SIG-M5 treated with dmso at 0.1 percent for 504 hours (cell line): Measurements from ENCODE around the gene USP11.
"Not testable (repeated sequence)": the region's sequence is repeated elsewhere in the genome, so short reads cannot be mapped to it uniquely, and the experiment has no call there.

ENCODE experiments used
- DNase-seq: peaks from one replicate; lab custom pipeline; 2025; ENCODE audit not compliant: unreplicated experiment; lab: John Stamatoyannopoulos, UW

Gene USP11

DNA sequence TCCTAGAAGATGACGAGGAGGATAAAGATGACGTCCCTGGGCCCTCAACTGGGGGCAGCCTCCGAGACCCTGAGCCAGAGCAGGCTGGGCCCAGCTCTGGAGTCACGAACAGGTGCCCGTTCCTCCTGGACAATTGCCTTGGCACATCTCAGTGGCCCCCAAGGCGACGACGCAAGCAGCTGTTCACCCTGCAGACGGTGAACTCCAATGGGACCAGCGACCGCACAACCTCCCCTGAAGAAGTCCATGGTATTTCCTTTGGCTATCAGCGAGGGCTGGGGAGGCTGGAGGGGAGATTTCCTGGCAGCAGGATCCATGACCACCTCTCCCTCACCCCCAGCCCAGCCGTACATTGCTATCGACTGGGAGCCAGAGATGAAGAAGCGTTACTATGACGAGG lies 11.9 kb downstream of the USP11 start:
- no peak for DNase-seq

DNA sequence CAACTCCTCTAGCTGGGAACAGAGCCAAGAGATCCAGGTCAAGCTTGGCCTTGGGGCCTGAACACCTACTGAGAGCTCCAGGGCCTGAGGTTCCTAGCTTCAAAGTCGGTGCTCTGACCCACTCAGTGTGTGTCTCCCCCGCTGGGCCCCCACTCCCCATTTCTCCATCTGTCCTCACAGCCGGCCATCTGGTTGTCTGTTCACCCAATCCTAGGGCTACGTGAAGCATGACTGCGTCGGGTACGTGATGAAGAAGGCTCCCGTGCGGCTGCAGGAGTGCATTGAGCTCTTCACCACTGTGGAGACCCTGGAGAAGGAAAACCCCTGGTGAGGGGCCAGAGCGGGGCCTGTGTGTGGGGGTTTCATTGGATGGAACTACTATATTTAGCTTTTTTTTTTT lies 12.3 kb downstream of the USP11 start:
- no peak for DNase-seq

DNA sequence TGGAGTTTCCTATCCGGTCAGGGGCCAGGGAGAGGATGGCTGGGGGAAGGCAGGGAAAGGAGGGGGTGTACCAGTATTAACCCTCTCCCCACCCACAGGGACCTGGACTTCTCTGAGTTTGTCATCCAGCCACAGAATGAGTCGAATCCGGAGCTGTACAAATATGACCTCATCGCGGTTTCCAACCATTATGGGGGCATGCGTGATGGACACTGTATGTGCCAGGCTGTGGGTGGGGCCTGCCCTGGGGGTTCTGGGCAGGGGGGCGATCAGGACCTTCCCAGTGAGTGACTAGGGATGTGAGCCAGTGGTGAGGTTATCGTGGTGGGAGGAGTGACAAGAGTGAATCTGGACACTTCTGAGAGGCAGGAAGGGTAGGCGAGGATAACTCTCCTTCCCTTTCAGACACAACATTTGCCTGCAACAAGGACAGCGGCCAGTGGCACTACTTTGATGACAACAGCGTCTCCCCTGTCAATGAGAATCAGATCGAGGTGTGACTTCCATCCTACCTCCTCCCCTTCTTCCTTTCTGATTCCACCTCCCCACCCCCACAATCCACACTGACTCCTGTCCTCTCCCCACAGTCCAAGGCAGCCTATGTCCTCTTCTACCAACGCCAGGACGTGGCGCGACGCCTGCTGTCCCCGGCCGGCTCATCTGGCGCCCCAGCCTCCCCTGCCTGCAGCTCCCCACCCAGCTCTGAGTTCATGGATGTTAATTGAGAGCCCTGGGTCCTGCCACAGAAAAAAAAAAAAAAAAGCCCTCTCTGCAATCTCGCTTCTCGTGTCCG lies 14.6 kb downstream of the USP11 start:
- no peak for DNase-seq

DNA sequence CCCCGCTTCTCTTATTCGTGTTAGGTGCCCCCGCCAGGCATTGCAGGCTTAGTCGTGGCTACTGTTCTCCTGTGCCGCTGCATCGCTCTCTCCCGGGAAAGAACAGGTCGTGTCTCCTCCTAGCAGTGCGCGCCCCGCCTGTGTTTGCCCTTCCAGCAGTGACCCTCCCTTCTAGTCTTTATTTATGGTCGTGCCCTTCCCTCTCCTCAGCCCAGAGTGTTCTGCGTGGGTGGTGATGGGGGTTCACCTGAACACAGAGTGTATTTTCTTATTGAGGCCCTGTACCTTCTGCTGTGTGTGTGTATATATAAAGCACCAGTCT lies 15.2 kb downstream of the USP11 start:
- no peak for DNase-seq

DNA sequence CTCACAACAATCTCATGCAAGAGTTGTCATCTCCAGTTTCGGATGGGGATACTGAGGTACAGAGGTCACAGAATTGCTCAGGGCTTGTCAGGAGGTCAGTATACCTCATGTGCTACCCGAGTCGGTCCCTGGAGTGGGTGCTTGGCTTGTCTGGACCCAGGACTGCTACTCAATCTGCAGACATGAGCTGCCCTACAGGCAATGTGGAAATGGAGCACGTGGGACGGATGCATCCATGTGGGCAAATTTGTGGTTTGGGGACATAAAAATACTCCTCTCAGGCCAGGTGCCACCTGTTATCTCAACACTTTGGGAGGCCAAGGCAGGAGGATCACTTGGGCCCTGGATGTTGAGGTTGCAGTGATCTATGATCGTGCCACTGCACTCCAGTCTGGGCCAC lies 15.8 kb downstream of the USP11 start:
- DNase-seq = no peak

DNA sequence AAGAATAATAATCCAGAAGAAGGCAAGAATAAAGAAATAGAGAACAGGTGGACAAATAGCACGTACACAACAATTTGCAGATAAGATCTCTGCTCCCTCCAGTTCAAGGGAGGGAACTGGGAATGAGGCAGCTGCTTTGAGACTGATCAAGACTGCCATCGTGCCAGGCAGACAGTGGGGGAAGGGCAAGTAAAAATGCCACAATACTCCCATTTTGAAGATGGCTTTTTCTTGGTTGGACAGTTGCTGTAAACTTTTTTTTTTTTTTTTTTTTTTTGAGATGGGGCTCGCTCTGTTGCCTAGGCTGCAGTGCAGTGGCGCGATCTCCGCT lies 17.2 kb downstream of the USP11 start:
- no peak for DNase-seq

DNA sequence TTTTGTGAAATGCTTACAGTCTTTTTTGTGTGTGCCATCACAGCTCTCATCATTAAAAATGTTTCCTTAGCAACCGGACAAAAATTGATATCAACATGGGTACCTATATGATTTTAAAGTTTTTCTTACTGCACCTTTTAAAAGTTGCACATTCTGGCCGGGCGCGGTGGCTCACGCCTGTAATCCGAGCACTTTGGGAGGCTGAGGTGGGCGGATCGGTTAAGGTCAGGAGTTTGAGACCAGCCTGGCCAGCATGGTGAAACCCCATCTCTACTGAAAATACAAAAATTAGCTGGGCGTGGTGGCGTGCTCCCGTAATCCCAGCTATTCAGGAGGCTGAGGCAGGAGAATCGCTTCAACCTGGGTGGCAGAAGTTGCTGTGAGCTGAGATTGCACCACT lies 24.8 kb downstream of the USP11 start:
- not testable (repeated sequence) for DNase-seq

DNA sequence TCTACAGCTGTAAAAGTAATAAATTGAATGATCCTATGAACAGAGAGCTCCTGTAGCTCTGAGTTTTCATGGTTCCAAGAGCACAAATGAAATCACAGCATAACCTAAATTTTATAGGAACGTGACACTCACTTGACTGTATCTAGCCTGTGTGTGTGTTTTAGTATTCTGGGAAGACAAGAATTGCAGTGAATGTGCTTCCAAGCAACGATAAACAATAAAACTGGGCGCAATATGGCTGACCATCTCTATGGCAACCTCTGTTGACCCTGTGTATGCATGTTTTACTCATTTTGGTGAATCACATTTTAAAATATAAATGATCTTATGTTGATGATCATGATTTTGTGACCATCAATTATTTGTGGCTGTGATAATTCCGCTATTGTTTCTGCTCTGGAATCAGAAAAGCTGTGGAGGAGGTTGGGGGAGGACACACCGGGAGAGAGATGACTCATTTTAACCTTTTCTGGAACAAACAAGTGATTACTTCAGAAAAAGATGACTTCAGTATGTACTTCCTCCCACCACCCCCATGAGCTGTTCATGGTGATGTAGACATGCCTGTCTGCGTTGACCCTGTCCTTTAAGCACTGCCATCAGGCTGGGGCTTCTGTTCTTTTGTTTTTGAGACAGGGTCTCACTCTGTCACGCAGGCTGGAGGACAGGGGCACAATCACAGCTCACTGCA lies 31.8 kb downstream of the USP11 start:
- DNase-seq = peak; percentile 20

DNA sequence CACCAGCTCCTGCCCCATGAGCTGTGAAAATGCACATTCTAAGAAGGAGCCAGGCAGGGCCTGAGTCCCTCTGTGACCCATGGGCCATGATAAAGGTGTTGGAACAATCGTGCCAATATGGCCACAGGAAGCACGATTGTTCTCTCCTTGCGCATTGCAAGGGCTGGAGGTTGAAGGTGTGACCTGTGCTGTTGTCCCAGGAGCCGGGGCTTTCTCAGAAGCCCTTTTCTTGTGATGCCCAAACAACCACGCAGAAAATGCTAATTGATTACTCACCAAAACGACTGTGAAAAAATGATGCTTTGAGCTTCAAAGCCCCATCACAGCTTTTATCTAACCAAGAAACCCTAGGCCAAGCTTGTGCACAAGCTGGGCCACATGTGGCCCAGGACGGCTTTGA lies 33.8 kb downstream of the USP11 start:
- DNase-seq = no peak

DNA sequence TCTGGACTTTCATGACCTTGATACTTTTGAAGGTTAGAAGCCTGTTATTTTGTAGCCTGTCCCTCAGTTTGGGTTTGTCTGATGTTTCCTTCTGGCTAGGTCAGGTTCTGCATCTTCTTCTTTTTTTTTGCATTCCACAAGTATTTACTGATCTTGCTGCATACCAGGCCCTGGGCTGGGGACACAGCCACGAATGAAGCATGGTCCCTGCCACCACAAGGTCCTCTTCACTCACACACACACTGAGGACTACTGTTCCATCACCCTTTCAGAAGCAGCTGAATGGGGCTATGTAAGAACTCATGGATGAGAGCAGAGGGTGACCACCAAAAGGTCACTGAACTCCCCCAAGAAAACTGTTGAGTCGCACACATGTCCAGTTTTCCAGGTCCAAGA lies 39.2 kb downstream of the USP11 start:
- DNase-seq = no peak

DNA sequence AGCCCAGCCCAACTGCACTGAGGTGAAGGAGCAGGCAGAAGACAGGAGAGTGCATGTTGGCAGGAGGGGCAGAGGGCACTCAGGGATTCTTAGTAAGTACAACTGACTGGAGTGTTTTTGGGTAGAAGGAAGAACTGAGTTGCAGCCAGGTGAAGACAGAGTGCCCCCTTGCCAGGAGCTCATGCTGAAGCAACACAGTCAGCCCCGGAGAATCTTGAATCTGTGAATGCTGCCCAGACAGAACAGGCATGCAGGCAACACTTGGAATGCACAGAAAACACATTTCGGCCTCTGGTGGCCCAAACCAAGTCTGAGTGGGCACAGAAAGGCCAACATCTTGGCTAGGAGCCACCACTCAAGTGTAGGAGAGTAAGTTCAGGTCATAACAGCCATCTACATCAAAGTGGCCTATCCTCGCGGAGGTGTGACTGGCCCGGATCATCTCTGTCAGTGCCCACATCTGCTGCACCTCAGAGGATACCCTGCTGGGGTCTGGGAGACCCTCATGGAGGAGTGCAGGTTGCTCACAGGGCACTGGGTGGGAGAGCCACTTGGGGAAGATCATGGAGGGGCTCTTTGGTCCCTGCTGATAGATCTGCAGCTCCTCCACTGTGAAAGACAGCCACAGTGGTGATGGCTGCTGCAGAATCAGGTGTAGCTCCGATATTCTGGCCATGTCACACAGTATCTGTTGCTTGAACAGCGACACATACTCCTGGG lies 40.4 kb downstream of the USP11 start:
- no peak for DNase-seq

DNA sequence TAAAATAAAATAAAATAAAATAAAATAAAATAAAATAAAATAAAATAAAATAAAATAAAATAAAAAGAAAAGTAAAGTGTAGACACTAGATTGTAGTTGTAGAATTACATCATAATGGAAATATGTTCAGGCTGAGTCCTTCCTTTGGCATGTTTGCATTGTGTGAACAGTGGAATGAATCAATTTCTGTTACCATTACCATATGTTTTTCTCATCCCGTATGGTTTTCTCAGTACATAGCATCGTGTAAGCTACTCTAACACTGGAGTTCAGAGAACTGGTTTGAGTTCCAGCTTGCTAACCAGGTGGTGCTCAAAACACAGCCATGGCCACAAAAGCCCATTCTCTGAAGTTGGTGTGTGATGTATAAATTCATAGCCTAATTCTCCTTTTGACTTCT lies 45.9 kb downstream of the USP11 start:
- DNase-seq = no peak

DNA sequence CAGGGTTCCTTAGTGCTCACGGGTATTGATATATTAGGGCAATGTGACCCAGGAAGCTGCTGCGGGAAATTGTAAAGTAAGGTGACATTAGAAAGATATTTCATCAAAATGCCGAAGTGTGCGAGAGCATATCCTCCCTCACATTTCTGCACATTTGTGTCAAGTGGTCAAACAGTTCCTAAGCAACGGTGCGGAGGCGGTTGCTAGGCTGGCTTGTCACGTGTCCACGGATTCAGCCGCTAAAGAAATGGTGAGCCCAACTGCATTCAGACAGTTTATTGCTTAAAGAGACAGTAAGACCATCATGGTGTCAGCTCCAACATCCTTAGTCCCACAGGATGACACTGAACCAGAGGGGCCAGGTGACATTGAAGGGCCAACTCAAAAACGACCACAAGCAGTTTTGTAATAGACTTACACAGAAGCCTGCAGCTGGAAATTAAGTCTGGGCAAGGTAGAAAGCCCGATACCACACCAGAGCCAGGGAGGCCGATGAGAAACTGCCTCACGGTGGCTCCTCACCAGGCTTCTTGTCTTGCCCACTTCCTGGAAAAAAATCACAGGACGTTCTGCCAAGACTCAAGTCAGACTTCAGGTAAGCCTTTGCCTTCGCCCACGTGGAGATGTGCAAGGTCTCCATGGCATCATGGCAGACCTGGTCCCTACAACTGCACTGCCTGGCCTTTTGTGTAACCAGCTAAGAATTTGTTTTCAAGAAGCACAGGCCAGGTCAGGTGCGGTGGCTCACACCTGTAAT lies 50.4 kb downstream of the USP11 start:
- no peak for DNase-seq

DNA sequence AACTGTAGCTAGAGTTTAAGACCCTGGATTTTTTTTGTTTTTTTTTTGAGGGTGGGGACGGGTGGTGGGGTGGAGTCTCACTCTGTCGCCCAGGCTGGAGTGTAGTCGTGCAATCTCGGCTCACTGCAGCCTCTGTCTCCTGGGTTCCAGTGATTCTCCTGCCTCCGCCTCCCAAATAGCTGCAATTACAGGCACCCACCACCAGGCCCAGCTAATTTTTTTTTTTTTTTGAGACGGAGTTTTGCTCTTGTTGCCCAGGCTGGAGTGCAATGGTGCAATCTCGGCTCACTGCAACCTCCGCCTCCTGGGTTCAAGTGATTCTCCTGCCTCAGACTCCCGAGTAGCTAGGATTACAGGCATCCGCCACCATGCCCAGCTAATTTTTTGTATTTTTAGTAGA lies 51.8 kb downstream of the USP11 start:
- not testable (repeated sequence) for DNase-seq

DNA sequence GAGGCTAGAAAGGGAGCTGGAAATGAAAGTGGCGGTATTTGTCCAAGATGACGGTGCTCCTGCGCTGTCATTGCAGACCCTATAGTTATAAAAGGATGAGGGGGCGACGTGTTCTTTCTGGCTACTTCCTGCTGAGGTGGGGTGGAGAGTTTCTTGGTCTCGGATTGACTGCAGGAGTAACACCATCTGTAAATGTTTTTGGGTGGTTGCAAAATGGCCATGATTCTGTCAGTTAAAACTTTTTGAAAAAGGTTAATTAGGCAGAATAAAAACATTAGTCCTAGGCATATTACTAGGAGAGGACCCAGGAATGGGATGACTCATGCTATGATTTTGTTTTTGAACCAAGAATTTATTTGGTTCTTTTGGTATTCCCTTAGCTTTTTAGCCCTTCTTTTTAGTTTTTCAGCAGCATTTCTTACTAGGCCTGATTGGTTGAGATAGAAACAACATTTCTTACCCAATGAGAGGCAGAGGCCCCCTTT lies 53.1 kb downstream of the USP11 start:
- no peak for DNase-seq

DNA sequence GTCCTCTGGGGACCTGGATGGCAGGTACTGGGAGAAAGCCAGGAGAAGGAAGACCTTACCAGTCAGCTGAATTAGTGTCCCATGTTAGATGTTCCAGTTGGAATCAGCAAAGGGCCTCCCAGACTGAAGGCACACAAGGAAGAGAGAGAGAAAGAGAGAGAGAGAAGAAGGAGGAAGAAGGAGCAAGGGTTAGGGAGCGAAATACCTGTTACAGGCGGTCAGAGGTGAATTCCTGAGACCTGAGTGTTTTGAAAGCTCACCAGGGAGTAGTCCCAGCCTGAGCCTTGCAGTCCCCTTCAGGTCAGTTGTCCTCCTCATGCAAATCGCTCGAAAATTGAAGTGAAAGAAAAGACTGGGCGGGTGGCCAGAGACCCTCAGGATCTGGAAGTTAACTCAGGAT lies 60.3 kb downstream of the USP11 start:
- DNase-seq = no peak

DNA sequence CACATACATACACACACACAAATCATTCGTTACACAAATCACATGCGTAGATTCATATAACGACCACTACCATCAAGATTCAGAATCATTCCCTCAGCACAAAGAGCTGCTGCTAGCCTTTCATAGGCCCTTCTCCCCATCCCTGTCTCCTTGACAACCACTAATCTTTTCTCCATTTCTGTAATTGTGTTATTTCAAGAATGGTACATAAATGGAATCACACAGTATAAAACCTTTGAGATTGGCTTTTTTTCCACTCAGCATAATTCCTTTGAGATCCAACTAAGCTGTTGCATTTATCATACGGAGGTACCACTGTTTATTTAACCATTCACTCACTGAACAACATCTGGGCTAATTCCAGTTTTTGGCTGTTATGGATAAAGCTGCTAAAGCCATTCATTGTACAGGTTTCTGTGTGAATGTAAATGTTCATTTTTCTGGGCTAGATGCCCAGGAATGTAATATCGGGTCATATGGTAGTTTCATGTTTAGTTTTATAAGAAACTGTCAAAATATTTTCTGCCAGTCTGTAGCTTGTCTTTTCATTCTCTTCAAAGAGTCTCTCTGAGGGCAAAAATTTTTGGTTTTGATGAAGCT lies 64.1 kb downstream of the USP11 start:
- no peak for DNase-seq

DNA sequence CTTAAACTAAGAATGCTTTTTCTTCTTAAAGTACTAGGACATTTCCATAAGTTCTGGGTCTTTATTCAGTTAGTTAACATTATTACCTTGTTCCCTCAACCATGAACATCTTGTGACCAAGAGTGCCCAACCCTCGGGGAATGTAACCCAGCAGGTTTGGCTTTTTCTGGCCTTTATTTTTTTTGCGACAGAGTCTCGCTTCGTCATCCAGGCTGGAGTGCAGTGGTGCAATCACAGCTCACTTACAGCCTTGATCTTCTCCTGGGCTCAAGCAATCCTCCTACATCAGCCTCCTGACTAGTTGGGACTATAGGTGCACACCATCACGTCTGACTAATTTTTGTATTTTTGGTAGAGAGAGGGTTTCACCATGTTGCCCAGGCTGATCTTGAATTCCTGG lies 65.1 kb downstream of the USP11 start:
- peak; percentile 41 for DNase-seq
